ENCODE results near the gene GNG10.

Gene GNG10

DNA sequence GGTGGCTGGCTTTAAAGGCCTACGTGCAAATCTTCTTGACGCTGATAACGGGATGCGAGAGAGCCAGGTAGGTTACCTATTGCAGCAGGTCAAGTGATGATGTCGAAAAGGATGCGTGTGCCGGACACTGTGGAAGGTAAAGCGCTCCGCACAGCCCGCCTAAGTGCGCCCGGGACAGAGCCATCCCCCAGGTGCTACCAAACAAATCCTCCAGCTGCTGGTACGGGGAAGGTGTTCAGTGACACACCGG lies 30.5 kb upstream of the GNG10 start:
- Histone ChIP-seq H3K27me3 (replicated peaks; ENCODE audit: control insufficient read depth, insufficient read depth, low read length, poor library complexity, severe bottlenecking) (no peaks in the 10 kb centered on the region), H3K36me3 (ENCODE audit: control insufficient read depth, insufficient read depth, low read length) (no peaks in the 10 kb centered on the region), H3K4me3 (ENCODE audit: insufficient read depth, low read depth, low read length, poor library complexity, severe bottlenecking) (peak overlapping the region; percentile 89), H3K9me3 (ENCODE audit: control insufficient read depth, low read length) (no peaks in the 10 kb centered on the region), H3K27ac (ENCODE audit: insufficient read depth, low read length, poor library complexity, severe bottlenecking) (peak overlapping the region; percentile 44), H3K4me1 (ENCODE audit: control insufficient read depth, insufficient read depth, low read length, poor library complexity, severe bottlenecking) (peaks cover 13% of the 10 kb centered on the region)
- no peak for DNase-seq

DNA sequence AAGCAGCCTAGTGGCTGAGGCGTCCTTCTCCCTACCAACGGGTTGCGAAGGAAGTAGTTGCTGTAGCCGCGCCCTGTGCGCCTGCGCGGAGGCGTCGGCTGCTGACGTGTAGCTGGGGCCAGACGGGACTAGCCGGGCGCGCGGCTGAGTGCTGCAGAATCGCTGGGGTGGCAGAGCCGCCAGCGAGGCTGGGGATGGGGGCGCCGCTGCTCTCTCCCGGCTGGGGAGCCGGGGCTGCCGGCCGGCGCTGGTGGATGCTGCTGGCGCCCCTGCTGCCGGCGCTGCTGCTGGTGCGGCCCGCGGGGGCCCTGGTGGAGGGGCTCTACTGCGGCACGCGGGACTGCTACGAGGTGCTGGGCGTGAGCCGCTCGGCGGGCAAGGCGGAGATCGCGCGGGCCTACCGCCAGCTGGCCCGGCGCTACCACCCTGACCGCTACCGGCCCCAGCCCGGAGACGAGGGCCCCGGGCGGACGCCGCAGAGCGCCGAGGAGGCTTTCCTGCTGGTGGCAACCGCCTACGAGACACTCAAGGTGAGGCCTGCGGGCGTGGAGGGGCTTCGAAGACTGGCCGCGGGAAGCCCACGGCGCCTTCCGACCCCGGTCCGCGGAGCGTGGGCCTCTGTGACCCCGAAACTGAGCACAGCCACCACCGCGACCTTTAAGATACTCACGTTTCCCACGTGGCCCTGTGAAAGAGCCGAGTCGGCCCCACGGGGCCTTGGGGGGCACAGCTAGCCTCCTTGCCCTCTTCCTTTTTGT lies 30.0 kb upstream of the GNG10 start, which contains the start of gene DNAJC25:
Gene DNAJC25, plus strand, starts transcription at position 121 of the 758 bp plus-strand sequence. Its CDS starts 74 bp downstream, at position 195.
- Histone ChIP-seq H3K4me1 (ENCODE audit: control insufficient read depth, insufficient read depth, low read length, poor library complexity, severe bottlenecking) (peaks cover 13% of the 10 kb centered on the region), H3K4me3 (ENCODE audit: insufficient read depth, low read depth, low read length, poor library complexity, severe bottlenecking) (peak within 1 kb of the TSS; percentile 89), H3K27me3 (replicated peaks; ENCODE audit: control insufficient read depth, insufficient read depth, low read length, poor library complexity, severe bottlenecking) (no peaks in the 10 kb centered on the region), H3K27ac (ENCODE audit: insufficient read depth, low read length, poor library complexity, severe bottlenecking) (peak within 1 kb of the TSS; percentile 74), H3K36me3 (ENCODE audit: control insufficient read depth, insufficient read depth, low read length) (no peaks in the 10 kb centered on the region), H3K9me3 (ENCODE audit: control insufficient read depth, low read length) (no peaks in the 10 kb centered on the region)
- DNase-seq: peak; percentile 94 to 96 (median 95)

DNA sequence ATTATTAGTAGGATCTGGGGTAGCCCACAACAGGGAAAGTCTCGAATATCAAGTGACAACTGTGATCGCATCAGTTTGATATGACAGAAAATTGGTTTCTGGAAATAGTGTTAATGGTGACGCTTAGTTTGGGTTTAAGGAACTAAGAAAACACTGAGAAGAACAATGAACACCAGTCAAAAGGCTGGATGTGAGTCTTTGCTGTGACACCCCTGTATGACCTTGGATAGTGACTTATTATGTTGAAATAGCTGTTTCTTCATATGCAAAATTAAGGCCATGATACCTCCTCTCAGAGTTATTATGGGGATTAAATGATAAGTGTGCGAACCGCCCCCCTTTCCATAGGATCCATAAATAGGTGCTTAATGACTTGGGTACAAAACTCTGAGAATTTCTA lies 29.3 kb upstream of the GNG10 start:
- peaks cover 13% of the 10 kb centered on the region for H3K4me1 ChIP-seq (ENCODE audit: control insufficient read depth, insufficient read depth, low read length, poor library complexity, severe bottlenecking)
- H3K27me3 ChIP-seq (replicated peaks; ENCODE audit: control insufficient read depth, insufficient read depth, low read length, poor library complexity, severe bottlenecking): no peaks in the 10 kb centered on the region
- no peaks in the 10 kb centered on the region for H3K36me3 ChIP-seq (ENCODE audit: control insufficient read depth, insufficient read depth, low read length)
- peak overlapping the region; percentile 89 for H3K4me3 ChIP-seq (ENCODE audit: insufficient read depth, low read depth, low read length, poor library complexity, severe bottlenecking)
- no peak for DNase-seq
- H3K9me3 ChIP-seq (ENCODE audit: control insufficient read depth, low read length): no peaks in the 10 kb centered on the region
- peak overlapping the region; percentile 74 for H3K27ac ChIP-seq (ENCODE audit: insufficient read depth, low read length, poor library complexity, severe bottlenecking)

DNA sequence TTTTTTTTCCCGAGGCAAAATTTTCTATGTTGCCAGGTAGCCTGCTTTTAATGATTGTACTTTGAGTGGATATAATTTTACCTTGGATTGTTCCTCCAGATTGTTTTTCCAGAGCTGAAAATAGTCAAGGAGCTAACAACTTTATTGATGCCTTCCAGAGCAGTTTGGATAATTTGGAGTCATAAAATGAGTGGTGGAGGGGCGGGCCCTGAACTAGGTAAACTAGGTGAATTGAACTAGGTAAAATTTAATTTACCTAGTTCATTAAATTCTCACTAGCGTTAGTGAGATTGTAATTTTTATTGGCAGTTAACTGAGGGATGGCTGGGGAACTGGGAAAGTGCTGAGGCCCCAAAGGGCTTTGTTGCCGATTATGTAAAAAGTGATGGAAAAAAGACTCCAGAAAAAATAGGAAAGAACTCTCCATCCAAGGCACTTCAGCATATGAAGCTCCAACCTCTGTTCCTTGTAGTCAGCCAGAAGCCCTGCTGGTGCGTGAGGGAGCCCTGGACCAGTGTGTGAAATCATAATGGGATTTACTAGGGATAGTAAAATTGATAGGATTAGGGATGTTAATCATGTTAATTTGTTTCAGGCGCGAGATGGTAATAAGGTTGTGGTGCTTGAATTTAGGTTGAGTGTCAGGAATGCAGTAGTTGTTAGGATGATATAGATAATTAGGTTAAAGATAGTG lies 28.6 kb upstream of the GNG10 start:
- Histone ChIP-seq H3K27me3 (replicated peaks; ENCODE audit: control insufficient read depth, insufficient read depth, low read length, poor library complexity, severe bottlenecking) (no peaks in the 10 kb centered on the region), H3K4me1 (ENCODE audit: control insufficient read depth, insufficient read depth, low read length, poor library complexity, severe bottlenecking) (peaks cover 13% of the 10 kb centered on the region), H3K4me3 (ENCODE audit: insufficient read depth, low read depth, low read length, poor library complexity, severe bottlenecking) (no peak overlapping the region), H3K27ac (ENCODE audit: insufficient read depth, low read length, poor library complexity, severe bottlenecking) (no peak overlapping the region), H3K36me3 (ENCODE audit: control insufficient read depth, insufficient read depth, low read length) (no peaks in the 10 kb centered on the region), H3K9me3 (ENCODE audit: control insufficient read depth, low read length) (no peaks in the 10 kb centered on the region)
- DNase-seq: no peak

DNA sequence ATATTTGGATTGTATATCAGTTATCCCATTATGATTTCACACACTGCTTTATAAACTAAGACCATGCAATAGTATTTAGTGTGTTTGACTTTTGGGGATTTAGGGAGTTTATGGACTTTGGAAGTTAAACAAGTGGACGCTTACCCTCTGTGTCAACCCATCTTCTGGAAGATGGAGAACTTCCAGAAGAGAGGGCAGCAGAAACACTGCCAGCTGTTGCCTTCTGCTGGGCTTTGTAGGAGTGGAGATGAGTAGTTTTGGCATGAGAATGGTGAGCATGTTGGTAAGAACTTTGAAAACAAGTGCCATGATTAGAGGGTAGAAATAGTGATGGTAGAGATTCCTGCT lies 28.0 kb upstream of the GNG10 start:
- Histone ChIP-seq H3K4me1 (ENCODE audit: control insufficient read depth, insufficient read depth, low read length, poor library complexity, severe bottlenecking) (peaks cover 13% of the 10 kb centered on the region), H3K27ac (ENCODE audit: insufficient read depth, low read length, poor library complexity, severe bottlenecking) (no peak overlapping the region), H3K27me3 (replicated peaks; ENCODE audit: control insufficient read depth, insufficient read depth, low read length, poor library complexity, severe bottlenecking) (no peaks in the 10 kb centered on the region), H3K4me3 (ENCODE audit: insufficient read depth, low read depth, low read length, poor library complexity, severe bottlenecking) (no peak overlapping the region), H3K36me3 (ENCODE audit: control insufficient read depth, insufficient read depth, low read length) (no peaks in the 10 kb centered on the region), H3K9me3 (ENCODE audit: control insufficient read depth, low read length) (no peaks in the 10 kb centered on the region)
- DNase-seq: no peak

DNA sequence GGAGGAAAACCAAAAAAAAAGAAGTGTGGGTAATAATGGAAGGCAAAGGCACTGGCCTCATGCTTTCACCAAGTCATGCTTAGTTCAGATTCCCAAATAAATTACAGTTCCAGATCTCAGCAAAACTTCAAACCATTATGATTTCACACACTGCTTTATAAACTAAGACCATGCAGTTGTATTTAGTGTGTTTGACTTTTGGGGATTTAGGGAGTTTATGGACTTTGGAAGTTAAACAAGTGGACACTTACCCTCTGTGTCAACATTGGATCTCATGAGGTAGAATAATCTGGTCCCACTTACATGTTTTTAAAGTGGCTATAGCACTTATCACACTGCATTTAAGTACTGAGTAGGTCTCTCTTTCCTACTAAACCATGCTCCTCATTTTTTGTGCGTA lies 26.5 kb upstream of the GNG10 start:
- Histone ChIP-seq H3K4me3 (ENCODE audit: insufficient read depth, low read depth, low read length, poor library complexity, severe bottlenecking) (no peak overlapping the region), H3K4me1 (ENCODE audit: control insufficient read depth, insufficient read depth, low read length, poor library complexity, severe bottlenecking) (peaks cover 13% of the 10 kb centered on the region), H3K27me3 (replicated peaks; ENCODE audit: control insufficient read depth, insufficient read depth, low read length, poor library complexity, severe bottlenecking) (no peaks in the 10 kb centered on the region), H3K36me3 (ENCODE audit: control insufficient read depth, insufficient read depth, low read length) (no peaks in the 10 kb centered on the region), H3K9me3 (ENCODE audit: control insufficient read depth, low read length) (no peaks in the 10 kb centered on the region), H3K27ac (ENCODE audit: insufficient read depth, low read length, poor library complexity, severe bottlenecking) (no peak overlapping the region)
- no peak for DNase-seq

DNA sequence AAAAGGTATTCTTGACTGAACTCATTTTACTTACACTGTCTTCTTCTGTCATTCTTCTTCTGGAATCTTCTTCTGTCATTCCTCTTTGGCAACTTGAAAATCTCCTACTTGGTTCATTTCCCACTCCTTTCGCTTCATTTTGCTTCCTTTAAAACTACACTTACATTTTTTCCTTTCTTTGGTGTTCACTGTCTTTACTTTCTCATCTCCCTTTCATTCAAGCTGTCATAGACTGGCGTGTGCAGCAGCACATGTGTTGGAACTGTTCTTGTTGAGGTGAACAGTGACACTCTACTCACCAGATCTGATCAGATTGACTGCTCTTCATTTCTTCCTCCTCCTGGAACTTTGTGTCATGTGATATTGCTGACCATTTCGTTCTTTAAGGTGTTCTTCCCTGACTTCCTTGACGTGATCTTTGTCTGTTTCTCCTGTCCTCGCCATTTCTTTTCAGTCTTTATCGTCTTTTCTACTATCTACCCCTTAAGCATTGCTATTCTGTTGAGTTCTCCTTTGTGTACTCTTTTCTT lies 23.9 kb upstream of the GNG10 start:
- no peaks in the 10 kb centered on the region for H3K4me1 ChIP-seq (ENCODE audit: control insufficient read depth, insufficient read depth, low read length, poor library complexity, severe bottlenecking)
- H3K4me3 ChIP-seq (ENCODE audit: insufficient read depth, low read depth, low read length, poor library complexity, severe bottlenecking): no peak overlapping the region
- no peaks in the 10 kb centered on the region for H3K9me3 ChIP-seq (ENCODE audit: control insufficient read depth, low read length)
- no peaks in the 10 kb centered on the region for H3K36me3 ChIP-seq (ENCODE audit: control insufficient read depth, insufficient read depth, low read length)
- DNase-seq: no peak
- H3K27ac ChIP-seq (ENCODE audit: insufficient read depth, low read length, poor library complexity, severe bottlenecking): no peak overlapping the region
- no peaks in the 10 kb centered on the region for H3K27me3 ChIP-seq (replicated peaks; ENCODE audit: control insufficient read depth, insufficient read depth, low read length, poor library complexity, severe bottlenecking)

DNA sequence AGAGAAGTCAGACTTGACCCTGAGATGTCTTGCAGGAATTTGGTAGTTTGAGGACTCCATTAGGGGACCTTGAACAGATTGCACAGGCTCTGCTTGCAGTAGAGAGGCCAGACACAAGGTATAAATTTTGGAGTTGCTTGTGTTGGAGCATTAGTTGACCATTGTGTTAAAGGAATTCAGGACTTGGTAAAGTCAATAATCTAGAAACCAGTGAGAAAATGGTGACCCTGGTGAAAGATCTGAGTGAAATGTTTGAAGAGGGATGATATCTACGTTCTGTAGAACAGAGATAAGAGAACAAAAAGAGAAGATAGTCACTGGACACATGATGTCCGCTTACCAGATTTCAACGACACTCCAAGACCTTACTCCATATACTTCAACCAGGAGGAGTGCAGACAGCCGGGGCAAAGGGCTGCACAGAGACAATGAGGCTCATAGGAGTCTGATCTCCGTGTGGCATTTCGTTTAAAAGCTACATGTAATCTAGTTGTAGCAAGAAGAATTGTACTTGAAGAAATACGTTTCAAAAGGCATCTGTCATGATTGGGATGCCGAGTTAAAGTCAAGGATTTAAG lies 17.1 kb upstream of the GNG10 start:
- Histone ChIP-seq H3K4me3 (ENCODE audit: insufficient read depth, low read depth, low read length, poor library complexity, severe bottlenecking) (no peak overlapping the region), H3K27me3 (replicated peaks; ENCODE audit: control insufficient read depth, insufficient read depth, low read length, poor library complexity, severe bottlenecking) (no peaks in the 10 kb centered on the region), H3K4me1 (ENCODE audit: control insufficient read depth, insufficient read depth, low read length, poor library complexity, severe bottlenecking) (no peaks in the 10 kb centered on the region), H3K27ac (ENCODE audit: insufficient read depth, low read length, poor library complexity, severe bottlenecking) (no peak overlapping the region), H3K9me3 (ENCODE audit: control insufficient read depth, low read length) (no peaks in the 10 kb centered on the region), H3K36me3 (ENCODE audit: control insufficient read depth, insufficient read depth, low read length) (peaks cover 7% of the 10 kb centered on the region)
- DNase-seq: no peak

DNA sequence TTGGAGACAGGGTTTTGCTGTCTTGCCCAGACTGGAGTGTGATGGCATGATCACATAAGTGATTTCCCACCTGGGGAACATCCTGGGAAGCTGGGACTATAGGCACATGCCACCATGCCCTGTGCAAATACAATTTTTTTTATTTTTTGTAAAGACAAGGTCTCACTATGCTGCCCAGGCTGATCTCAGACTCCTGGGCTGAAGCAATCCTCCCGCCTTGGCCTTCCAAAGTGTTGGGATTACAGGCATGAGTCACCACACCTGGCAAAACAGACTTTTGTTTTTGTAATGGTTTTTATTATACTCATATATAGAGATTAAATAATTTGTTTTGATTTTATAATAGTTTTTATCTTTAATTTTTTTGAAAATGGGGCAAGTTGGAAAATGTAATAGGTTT lies 15.6 kb upstream of the GNG10 start:
- H3K27ac ChIP-seq (ENCODE audit: insufficient read depth, low read length, poor library complexity, severe bottlenecking): no peak overlapping the region
- H3K27me3 ChIP-seq (replicated peaks; ENCODE audit: control insufficient read depth, insufficient read depth, low read length, poor library complexity, severe bottlenecking): no peaks in the 10 kb centered on the region
- no peaks in the 10 kb centered on the region for H3K4me1 ChIP-seq (ENCODE audit: control insufficient read depth, insufficient read depth, low read length, poor library complexity, severe bottlenecking)
- H3K9me3 ChIP-seq (ENCODE audit: control insufficient read depth, low read length): no peaks in the 10 kb centered on the region
- no peak overlapping the region for H3K4me3 ChIP-seq (ENCODE audit: insufficient read depth, low read depth, low read length, poor library complexity, severe bottlenecking)
- peaks cover 13% of the 10 kb centered on the region for H3K36me3 ChIP-seq (ENCODE audit: control insufficient read depth, insufficient read depth, low read length)
- no peak for DNase-seq

DNA sequence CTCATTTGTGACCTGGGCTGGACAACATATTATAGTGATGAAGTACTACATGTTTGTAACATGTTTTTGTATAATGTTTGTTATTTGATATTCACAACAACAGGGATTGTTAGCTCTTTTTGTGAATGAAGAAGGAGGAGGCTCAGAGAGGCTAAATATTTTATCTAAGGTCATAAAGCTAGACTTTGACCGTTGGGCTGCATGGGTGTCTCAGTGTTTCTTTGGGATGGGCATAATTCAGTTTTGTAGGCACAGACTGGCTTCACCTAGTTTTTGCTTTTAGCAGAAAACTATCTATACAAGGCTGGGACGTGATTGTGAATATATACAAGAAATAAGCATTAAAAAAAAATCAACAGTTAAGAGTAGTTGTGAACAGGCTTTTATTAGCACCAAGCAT lies 15.0 kb upstream of the GNG10 start:
- H3K36me3 ChIP-seq (ENCODE audit: control insufficient read depth, insufficient read depth, low read length): peaks cover 13% of the 10 kb centered on the region

More for the DNA sequence above, 15.0 kb upstream of the GNG10 start:
- no peaks in the 10 kb centered on the region for H3K4me1 ChIP-seq (ENCODE audit: control insufficient read depth, insufficient read depth, low read length, poor library complexity, severe bottlenecking)
- DNase-seq: no peak
- H3K27me3 ChIP-seq (replicated peaks; ENCODE audit: control insufficient read depth, insufficient read depth, low read length, poor library complexity, severe bottlenecking): no peaks in the 10 kb centered on the region
- H3K27ac ChIP-seq (ENCODE audit: insufficient read depth, low read length, poor library complexity, severe bottlenecking): no peak overlapping the region
- H3K9me3 ChIP-seq (ENCODE audit: control insufficient read depth, low read length): no peaks in the 10 kb centered on the region
- no peak overlapping the region for H3K4me3 ChIP-seq (ENCODE audit: insufficient read depth, low read depth, low read length, poor library complexity, severe bottlenecking)
